Fibroblast of peridontal ligament (primary cell): ENCODE data around the gene CFL1.

ENCODE experiments used
- DNase-seq: peaks from one replicate; pipeline ENCODE4 v3.0.0-alpha.2; 2010; ENCODE audit errors: extremely low read depth

The CFL1 gene

GRCh38 chr11:65888163-65888814 lies 30.3 kb upstream of the CFL1 start, which contains the start of gene FIBP:
TSS of gene FIBP (minus strand) at chr11:65888471. CDS start at chr11:65888418, 53 bp downstream.
- DNase-seq: peak; percentile 93

GRCh38 chr11:65887723-65888162 lies 29.8 kb upstream of the CFL1 start:
- no peak for DNase-seq

- DNase-seq: no peak
Observed at GRCh38 chr11:65886826-65887722, 29.1 kb upstream of the CFL1 start.

- DNase-seq: no peak
Observed at GRCh38 chr11:65885808-65886536, 28.0 kb upstream of the CFL1 start.

GRCh38 chr11:65885231-65885630 lies 27.3 kb upstream of the CFL1 start:
- DNase-seq: no peak

GRCh38 chr11:65884716-65885092 lies 26.7 kb upstream of the CFL1 start:
- DNase-seq: peak; percentile 66

GRCh38 chr11:65883786-65884715 lies 26.1 kb upstream of the CFL1 start:
- DNase-seq: no peak

- no peak for DNase-seq
Observed at GRCh38 chr11:65883058-65883761, 25.2 kb upstream of the CFL1 start.

- no peak for DNase-seq
Observed at GRCh38 chr11:65882120-65883057, 24.4 kb upstream of the CFL1 start.

- no peak for DNase-seq
Observed at GRCh38 chr11:65880844-65881421, 23.0 kb upstream of the CFL1 start.

GRCh38 chr11:65880027-65880426 lies 22.0 kb upstream of the CFL1 start:
- no peak for DNase-seq

- no peak for DNase-seq
Observed at GRCh38 chr11:65879617-65880016, 21.6 kb upstream of the CFL1 start, which contains the start of gene CTSW. TSS of gene CTSW (plus strand) at chr11:65879837. CDS start at chr11:65879855, 18 bp downstream.

- peak; percentile 86 for DNase-seq
Observed at GRCh38 chr11:65873318-65874156, 15.6 kb upstream of the CFL1 start.

- DNase-seq: no peak
Observed at GRCh38 chr11:65872586-65873317, 14.8 kb upstream of the CFL1 start, which contains the start of gene EFEMP2. TSS of gene EFEMP2 (minus strand) at chr11:65872800. CDS start at chr11:65872354, 446 bp downstream.

- DNase-seq: no peak
Observed at GRCh38 chr11:65871811-65872548, 14.0 kb upstream of the CFL1 start.
